Right lobe of liver (tissue), 6 donors: Measurements from ENCODE around the gene DOCK2. TPM values are rescaled to one million over a fixed set of nuclear protein-coding genes. Genes with fewer than 3 reads are reported as not detected.

Source experiments
- ATAC-seq, 4 donors: fragments of 200-7000 bp; cut with Tn5 transposase; one replicate each; pipeline ENCODE4 v1.9.1; 2020; ENCODE audit warnings: mild to moderate bottlenecking in 4 of 4, moderate library complexity in 4 of 4
- DNase-seq, 3 donors: peaks; one replicate each; pipeline ENCODE4 v3.0.0-alpha.2; 2020
- H3K27ac ChIP-seq, 3 donors: fragments of 200-600 bp; one replicate each; pipeline ENCODE4 v1.8.0; 2022
- H3K27me3 ChIP-seq, 2 donors: fragments of 200-600 bp; one replicate each; pipeline ENCODE4 v1.8.0; 2022
- H3K36me3 ChIP-seq, 4 donors: fragments of 200-600 bp; sonication (generic) in 1 of 4; one replicate each; pipeline versions ENCODE4 v1.5.1 to v1.8.0; 2017 to 2022; ENCODE audit warnings: control low read depth in 1 of 4
- H3K4me1 ChIP-seq, 4 donors: fragments of 200-600 bp; sonication (generic) in 1 of 4; one replicate each; pipeline versions ENCODE4 v1.5.1 to v1.8.0; 2017 to 2022; ENCODE audit warnings: control low read depth in 1 of 4
- H3K4me3 ChIP-seq, 3 donors: fragments of 200-600 bp; one replicate each; pipeline ENCODE4 v1.8.0; 2022
- H3K9me3 ChIP-seq, 4 donors: fragments of 200-600 bp; sonication (generic) in 1 of 4; one replicate each; pipeline versions ENCODE4 v1.5.1 to v1.8.0; 2017 to 2022; ENCODE audit warnings: control low read depth in 1 of 4
- CTCF ChIP-seq, 4 donors: fragments of 200-600 bp in 3 of 4; fragments of 450-650 bp in 1 of 4; IDR thresholded peaks; one replicate each; pipeline versions ENCODE4 v1.5.1 to v1.8.0; 2016 to 2022; ENCODE audit warnings: antibody characterized with exemption in 4 of 4, mild to moderate bottlenecking in 2 of 4
- POLR2A ChIP-seq: fragments of 450-650 bp; IDR thresholded peaks from one replicate; pipeline ENCODE4 v1.6.1; 2017; ENCODE audit warnings: antibody characterized with exemption, mild to moderate bottlenecking
- WGBS: methylation state at CpG from one replicate; pipeline ENCODE4 v1.1.6; 2018; ENCODE audit warnings: low coverage, low lambda C conversion rate; ENCODE audit not compliant: insufficient coverage; ENCODE audit errors: missing lambda C conversion rate; 5-methylcytosine and 5-hydroxymethylcytosine counted together
- intact Hi-C, 2 donors: fragments of 100-400 bp; cut with DNase I; formaldehyde crosslinking; loops; one replicate each; pipeline versions ENCODE4 v1.11.2 to v1.14.1; 2022
- total RNA-seq, 6 experiments: library from RNA; depleted of rRNA in 2 of 6; stranded (reverse); fragments of >200 nt in 2 of 6; fragmentation: NEBNext Ultra II Directional in 3 of 6; extraction: Animal tissue kit (Norgen Biotek cat#: 25700) in 3 of 6; gene quantifications; one replicate each; pipeline versions ENCODE4 v1.1.0 to v1.2.4, GENCODE V29; 2016 to 2023
- donor health status: DM: no; HTN: yes; CAD: no.
- donor health status: DM: no; HTN: no; CAD: no.
- donor health status: DM: no; HTN: no; CAD: no.
- donor health status: DM: no; HTN: yes; CAD: no.
- donor health status: DM: no; HTN: yes; CAD: no.

The DOCK2 gene
- total RNA-seq, 6 experiments from 2014 or later = 5.0 to 14.5 (median 7.4) TPM

GRCh38 chr5:170111088-170111785 lies 474.2 kb downstream of the DOCK2 start:
- WGBS = 27% methylated on average over 7 of the region's 8 CpGs
- TF ChIP-seq POLR2A = no peak
- no peak for TF ChIP-seq CTCF (IDR thresholded peaks at IDR 0.05)
- H3K27me3 ChIP-seq = no peaks in the 10 kb centered on the region
- intact Hi-C loops = no loop called here
- H3K36me3 ChIP-seq = no peaks in the 10 kb centered on the region
- no peaks in the 10 kb centered on the region for H3K4me1 ChIP-seq
- no peaks in the 10 kb centered on the region for H3K9me3 ChIP-seq
- no peak overlapping the region for H3K27ac ChIP-seq
- ATAC-seq (no peak), DNase-seq (no peak)
- H3K4me3 ChIP-seq = no peak overlapping the region

- Histone ChIP-seq H3K4me1 (no peaks in the 10 kb centered on the region), H3K36me3 (no peaks in the 10 kb centered on the region), H3K4me3 (no peak overlapping the region), H3K9me3 (no peaks in the 10 kb centered on the region), H3K27me3 (no peaks in the 10 kb centered on the region), H3K27ac (no peak overlapping the region)
- TF ChIP-seq CTCF (IDR thresholded peaks at IDR 0.05) = no peak
- no peak for TF ChIP-seq POLR2A
- intact Hi-C loops = no loop called here
- ATAC-seq (no peak), DNase-seq (no peak)
- 24% methylated on average over 3 of the region's 6 CpGs for WGBS
Measured at GRCh38 chr5:170112876-170113521, 475.9 kb downstream of the DOCK2 start.

- H3K36me3 ChIP-seq = no peaks in the 10 kb centered on the region
- no peaks in the 10 kb centered on the region for H3K27me3 ChIP-seq
- H3K27ac ChIP-seq = no peak overlapping the region
- ATAC-seq (no peak), DNase-seq (no peak)
- H3K9me3 ChIP-seq = no peaks in the 10 kb centered on the region
- H3K4me3 ChIP-seq = no peak overlapping the region
- no peaks in the 10 kb centered on the region for H3K4me1 ChIP-seq
- no peak for TF ChIP-seq POLR2A
- no peak for TF ChIP-seq CTCF (IDR thresholded peaks at IDR 0.05)
- intact Hi-C loops = no loop called here
- WGBS = 25% methylated on average over 2 of the region's 3 CpGs
Measured at GRCh38 chr5:170113522-170113900, 476.4 kb downstream of the DOCK2 start.

- DNase-seq = no peak
- no peaks in the 10 kb centered on the region for H3K36me3 ChIP-seq
- TF ChIP-seq CTCF (IDR thresholded peaks at IDR 0.05) (no peak), POLR2A (no peak)
- H3K4me3 ChIP-seq = no peak overlapping the region
- H3K9me3 ChIP-seq = no peaks in the 10 kb centered on the region
- ATAC-seq = no peak
- no peak overlapping the region for H3K27ac ChIP-seq
- no peaks in the 10 kb centered on the region for H3K27me3 ChIP-seq
- WGBS = 83% methylated on average over 3 of the region's 7 CpGs
- H3K4me1 ChIP-seq = no peaks in the 10 kb centered on the region
- intact Hi-C loops = no loop called here
Measured at GRCh38 chr5:170114271-170114670, 477.2 kb downstream of the DOCK2 start.
